ENCODE measurements around the gene RASIP1.
A peak's percentile ranks its signal among the peaks of the same experiment; 100 is the strongest.

The RASIP1 gene

DNA sequence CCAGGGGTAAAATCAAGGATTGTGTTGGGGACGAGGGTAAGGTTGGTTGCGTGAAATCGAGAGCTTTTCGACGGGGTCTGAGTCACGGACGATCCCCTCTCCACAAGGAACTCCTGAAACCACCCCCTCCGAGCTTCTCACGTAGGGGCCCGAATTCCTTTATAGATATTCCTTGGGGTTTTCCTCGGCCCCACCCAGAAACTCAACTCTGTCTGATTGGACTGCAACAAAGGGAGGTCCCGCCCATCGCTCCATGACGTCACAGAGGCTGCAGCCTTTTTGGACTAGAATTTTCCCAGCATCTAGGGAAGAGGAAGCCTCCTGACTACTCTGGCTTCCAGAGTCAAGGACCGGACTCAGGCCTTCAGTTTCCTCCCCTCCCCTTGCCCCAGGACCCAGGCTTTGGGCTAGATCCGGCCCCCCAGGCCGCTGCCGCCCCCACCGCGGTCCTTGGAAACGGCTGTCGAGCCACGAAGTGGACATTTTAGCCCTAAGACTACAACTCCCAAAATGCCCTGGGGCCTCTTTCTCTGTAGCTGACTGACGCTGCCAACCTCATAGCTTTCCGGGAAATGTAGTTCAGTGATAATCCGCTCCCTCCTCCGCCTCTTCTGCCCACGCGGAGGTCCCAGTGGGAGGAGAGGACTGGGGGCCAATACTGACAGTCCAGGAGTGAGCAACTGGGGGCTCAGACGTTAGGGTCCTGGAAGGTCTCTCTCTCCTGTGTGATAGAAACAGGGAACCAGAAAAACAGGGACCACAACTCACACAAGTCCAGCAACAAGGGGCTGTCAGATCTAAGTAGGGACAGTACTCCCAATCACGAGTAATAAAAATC, 6.5 kb upstream of the RASIP1 start, which contains the start of gene IZUMO1:
IZUMO1 (minus strand) TSS at position 172 of the 838 bp plus-strand sequence. CDS start 1,050 bp downstream, outside the sequence.
- DNase-seq (ENCODE audit: low read depth), result peak; percentile 40
- TF ChIP-seq, protein P1, sequence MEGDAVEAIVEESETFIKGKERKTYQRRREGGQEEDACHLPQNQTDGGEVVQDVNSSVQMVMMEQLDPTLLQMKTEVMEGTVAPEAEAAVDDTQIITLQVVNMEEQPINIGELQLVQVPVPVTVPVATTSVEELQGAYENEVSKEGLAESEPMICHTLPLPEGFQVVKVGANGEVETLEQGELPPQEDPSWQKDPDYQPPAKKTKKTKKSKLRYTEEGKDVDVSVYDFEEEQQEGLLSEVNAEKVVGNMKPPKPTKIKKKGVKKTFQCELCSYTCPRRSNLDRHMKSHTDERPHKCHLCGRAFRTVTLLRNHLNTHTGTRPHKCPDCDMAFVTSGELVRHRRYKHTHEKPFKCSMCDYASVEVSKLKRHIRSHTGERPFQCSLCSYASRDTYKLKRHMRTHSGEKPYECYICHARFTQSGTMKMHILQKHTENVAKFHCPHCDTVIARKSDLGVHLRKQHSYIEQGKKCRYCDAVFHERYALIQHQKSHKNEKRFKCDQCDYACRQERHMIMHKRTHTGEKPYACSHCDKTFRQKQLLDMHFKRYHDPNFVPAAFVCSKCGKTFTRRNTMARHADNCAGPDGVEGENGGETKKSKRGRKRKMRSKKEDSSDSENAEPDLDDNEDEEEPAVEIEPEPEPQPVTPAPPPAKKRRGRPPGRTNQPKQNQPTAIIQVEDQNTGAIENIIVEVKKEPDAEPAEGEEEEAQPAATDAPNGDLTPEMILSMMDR (IDR thresholded peaks at IDR 0.05; ENCODE audit: insufficient read depth, low read depth, low read length, missing control alignments), result no peak
- H3K4me3 ChIP-seq (ENCODE audit: low read depth, low read length), result no peak within 1 kb of the TSS

DNA sequence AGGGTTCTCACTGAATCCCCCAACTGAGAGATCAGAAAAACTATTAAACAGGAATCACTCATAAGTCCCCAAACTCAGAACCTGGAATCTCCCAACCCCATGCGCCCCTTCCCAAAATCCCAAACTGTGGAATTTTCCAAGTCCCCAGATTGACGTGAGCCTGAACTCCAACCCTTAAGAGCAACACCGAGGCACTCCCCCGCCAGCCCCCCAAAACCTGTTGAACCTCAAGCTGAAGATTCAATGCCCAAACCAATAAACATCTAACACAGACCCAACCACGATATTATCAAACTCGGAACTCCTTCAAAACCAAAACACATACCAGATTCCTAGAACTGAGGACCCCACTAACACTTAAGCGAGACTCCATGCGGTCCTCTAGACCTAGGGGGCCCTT, 5.7 kb upstream of the RASIP1 start:
- TF ChIP-seq, protein P1 (IDR thresholded peaks at IDR 0.05; ENCODE audit: insufficient read depth, low read depth, low read length, missing control alignments), result no peak
- H3K4me3 ChIP-seq (ENCODE audit: low read depth, low read length), result no peak overlapping the region
- DNase-seq (ENCODE audit: low read depth), result no peak

DNA sequence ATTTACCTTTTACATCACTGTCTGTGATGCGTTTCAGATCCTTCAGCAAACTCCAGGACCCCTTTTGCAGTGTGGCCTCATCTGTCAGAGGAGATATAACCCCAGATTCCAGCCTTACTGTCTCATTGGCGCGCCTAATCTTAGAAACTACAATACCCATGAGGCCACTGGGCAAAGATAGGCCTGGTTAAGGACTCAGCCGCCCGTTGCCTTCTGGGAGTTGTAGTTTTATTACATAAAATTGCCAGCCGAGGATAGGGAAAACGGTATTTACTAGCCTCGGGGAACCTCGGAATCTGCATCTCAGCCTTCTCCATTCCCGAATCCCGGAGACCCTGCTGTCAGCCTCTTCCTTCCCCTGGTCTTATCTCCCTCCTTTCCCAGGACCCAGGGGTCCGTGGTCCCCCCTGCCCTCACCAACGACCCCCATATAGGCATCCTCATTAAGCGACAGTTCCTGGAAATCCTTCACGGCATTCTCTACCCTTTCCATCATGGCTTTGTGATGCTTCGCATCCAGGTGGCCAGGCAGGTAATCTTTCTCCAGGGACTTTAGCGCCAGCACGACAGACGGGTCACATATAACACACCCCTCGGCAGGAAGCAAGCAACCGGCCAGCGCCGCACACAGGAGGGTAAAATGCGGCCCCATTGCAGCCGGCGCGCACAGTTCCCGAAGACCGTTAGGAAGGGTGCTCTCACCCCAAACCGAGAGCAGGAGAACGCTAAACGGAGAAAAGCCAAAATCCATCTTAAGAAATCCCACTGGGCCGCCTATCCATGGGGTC, 5.0 kb upstream of the RASIP1 start:
- TF ChIP-seq, protein P1 (IDR thresholded peaks at IDR 0.05; ENCODE audit: insufficient read depth, low read depth, low read length, missing control alignments), result no peak
- peak; percentile 60 for DNase-seq (ENCODE audit: low read depth)
- no peak overlapping the region for H3K4me3 ChIP-seq (ENCODE audit: low read depth, low read length)

DNA sequence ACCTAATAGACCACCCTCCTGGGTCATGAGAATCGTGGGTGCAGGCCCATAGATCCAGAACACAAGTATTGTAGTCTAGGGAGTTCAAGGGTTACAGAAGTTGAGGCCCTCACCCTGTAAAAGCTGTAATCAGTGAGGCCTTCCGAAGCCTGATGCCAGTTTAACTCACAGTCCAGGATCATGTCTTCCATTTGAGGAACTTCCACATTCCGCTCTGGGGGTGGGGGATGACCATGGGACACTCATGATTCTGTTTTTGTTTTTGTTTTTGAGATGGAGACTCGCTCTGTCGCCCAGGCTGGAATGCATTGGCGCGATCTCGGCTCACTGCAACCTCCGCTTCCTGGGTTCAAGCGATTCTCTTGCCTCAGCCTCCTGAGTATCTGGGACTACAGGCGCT, 1.7 kb upstream of the RASIP1 start:
- DNase-seq (ENCODE audit: low read depth), result no peak
- TF ChIP-seq, protein P1 (IDR thresholded peaks at IDR 0.05; ENCODE audit: insufficient read depth, low read depth, low read length, missing control alignments), result no peak
- no peak overlapping the region for H3K4me3 ChIP-seq (ENCODE audit: low read depth, low read length)

DNA sequence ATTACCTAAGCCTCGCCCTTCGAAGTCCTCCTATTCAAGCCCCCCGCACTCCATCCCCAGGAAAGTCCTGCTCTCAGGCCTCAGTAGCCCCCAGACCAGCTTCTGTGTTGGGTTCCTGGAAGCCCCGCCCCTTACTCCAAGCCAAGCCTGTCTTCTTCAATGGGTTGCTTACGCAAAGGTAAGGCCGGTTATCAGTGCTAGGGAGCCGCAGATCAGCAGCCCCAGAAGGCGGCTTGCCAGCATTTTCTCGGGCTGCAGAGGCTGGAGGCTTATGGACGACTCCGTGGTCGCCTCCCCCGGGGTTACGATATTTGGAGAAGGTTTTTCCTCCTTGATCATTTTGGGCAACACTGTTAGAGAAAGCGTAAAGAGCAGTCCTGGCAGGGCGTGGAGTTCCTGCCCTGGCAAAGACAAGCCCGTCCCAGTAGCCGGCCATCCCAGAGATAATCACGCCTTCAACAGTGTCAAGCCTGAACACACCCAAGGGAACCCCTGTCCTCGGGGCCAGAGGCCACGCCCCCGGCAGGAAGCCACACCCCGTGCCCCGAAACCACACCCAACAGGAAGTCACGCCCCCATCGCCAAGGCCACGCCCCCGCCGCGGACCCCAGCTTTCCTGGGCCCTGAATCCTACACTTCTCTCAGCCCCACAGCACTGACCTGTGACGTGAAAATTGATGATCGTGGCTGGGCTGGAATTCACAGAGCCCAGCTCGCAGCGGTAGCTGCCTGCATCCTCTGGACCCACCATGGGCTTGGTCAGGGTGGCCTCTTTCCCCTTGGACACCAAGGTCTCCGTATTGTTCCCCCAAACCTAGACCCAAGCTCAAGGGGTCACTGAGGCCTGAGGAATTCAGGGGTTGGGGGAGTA, 954 bp upstream of the RASIP1 start:
- DNase-seq (ENCODE audit: low read depth), result peak; percentile 38
- TF ChIP-seq, protein P1 (IDR thresholded peaks at IDR 0.05; ENCODE audit: insufficient read depth, low read depth, low read length, missing control alignments), result no peak
- no peak overlapping the region for H3K4me3 ChIP-seq (ENCODE audit: low read depth, low read length)

- TF ChIP-seq, protein P1 (IDR thresholded peaks at IDR 0.05; ENCODE audit: insufficient read depth, low read depth, low read length, missing control alignments), result no peak
- no peak for DNase-seq (ENCODE audit: low read depth)
Measured at GRCh38 chr19:48739404-48740163, 826 bp downstream of the RASIP1 start.

More at GRCh38 chr19:48739404-48740163, 826 bp downstream of the RASIP1 start:
- H3K4me3 ChIP-seq (ENCODE audit: low read depth, low read length), result peak overlapping the region; percentile 3; the same call in 1 of the 2 replicates

All from GM12865 (cell line).